Suprapubic skin (tissue), 4 donors: ENCODE data around the gene STAP1.

ENCODE experiments used
- CTCF ChIP-seq, 2 donors: fragments of 200-600 bp in 1 of 2; fragments of 450-650 bp in 1 of 2; sonication (generic) in 1 of 2; IDR thresholded peaks; one replicate each; pipeline ENCODE4 v1.5.1; 2016 to 2019; ENCODE audit warnings: antibody characterized with exemption in 2 of 2, mild to moderate bottlenecking in 1 of 2, moderate library complexity in 1 of 2
- EP300 ChIP-seq: sonication (generic); formaldehyde crosslinking; IDR thresholded peaks from one replicate; pipeline ENCODE4 v1.6.1; 2017; ENCODE audit warnings: antibody characterized with exemption
- POLR2A ChIP-seq, 2 donors: fragments of 450-650 bp; IDR thresholded peaks; one replicate each; pipeline ENCODE4 v1.6.1; 2017; ENCODE audit warnings: antibody characterized with exemption in 2 of 2, mild to moderate bottlenecking in 2 of 2, moderate library complexity in 2 of 2
- POLR2AphosphoS5 ChIP-seq, 3 donors: sonication (generic); formaldehyde crosslinking; IDR thresholded peaks; one replicate each; pipeline ENCODE4 v1.6.1; 2017; ENCODE audit warnings: antibody characterized with exemption in 3 of 3

GRCh38 chr4:67550857-67551256 lies 7.7 kb upstream of the STAP1 start:
- no peak for TF ChIP-seq POLR2A (IDR thresholded peaks at IDR 0.05)
- no peak for TF ChIP-seq CTCF (IDR thresholded peaks at IDR 0.05)
- TF ChIP-seq POLR2AphosphoS5 (IDR thresholded peaks at IDR 0.05): no peak
- TF ChIP-seq EP300: no peak
